ENCODE data around the gene POLR2L. TPM values are rescaled to one million over a fixed set of nuclear protein-coding genes. Genes with fewer than 3 reads are reported as not detected.
A peak's percentile ranks its signal among the peaks of the same experiment; 100 is the strongest.

Gene POLR2L
- total and polyA plus RNA-seq, 9 donors = 4.9 to 89.3 (median 62.7) TPM

DNA sequence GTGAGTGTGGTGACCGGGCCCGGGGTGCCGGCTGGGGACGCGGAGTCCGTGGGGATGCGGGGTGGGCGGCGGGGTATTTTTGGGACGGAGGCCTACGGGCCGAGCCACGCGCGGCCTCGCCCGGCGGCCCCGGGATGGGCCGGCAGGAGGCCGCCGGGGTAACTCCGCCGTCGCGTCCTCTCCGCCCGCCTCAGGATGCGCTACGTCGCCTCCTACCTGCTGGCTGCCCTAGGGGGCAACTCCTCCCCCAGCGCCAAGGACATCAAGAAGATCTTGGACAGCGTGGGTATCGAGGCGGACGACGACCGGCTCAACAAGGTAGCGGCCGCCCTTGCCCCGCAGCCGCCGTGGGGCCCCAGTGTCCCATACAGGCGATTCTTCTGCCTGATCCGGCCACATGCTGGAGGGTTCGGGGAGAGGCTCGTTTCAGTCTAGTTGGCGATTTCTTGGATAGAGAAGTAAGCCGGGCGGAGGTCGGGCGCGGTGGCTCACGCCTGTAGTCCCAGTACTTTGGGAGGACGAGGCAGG is 32.2 kb downstream of the POLR2L start:
- 0% methylated on average over 45 to 55 of the region's 55 CpGs for WGBS, 3 donors
- H3K4me3 ChIP-seq = peak overlapping the region; percentile 83
- DNase-seq = no peak
- peak overlapping the region; percentile 92 to 95 for H3K27ac ChIP-seq
- TF ChIP-seq POLR2A (IDR thresholded peaks at IDR 0.05) (no peak), EP300 (IDR thresholded peaks at IDR 0.05) (no peak)
- TF ChIP-seq, protein P1, sequence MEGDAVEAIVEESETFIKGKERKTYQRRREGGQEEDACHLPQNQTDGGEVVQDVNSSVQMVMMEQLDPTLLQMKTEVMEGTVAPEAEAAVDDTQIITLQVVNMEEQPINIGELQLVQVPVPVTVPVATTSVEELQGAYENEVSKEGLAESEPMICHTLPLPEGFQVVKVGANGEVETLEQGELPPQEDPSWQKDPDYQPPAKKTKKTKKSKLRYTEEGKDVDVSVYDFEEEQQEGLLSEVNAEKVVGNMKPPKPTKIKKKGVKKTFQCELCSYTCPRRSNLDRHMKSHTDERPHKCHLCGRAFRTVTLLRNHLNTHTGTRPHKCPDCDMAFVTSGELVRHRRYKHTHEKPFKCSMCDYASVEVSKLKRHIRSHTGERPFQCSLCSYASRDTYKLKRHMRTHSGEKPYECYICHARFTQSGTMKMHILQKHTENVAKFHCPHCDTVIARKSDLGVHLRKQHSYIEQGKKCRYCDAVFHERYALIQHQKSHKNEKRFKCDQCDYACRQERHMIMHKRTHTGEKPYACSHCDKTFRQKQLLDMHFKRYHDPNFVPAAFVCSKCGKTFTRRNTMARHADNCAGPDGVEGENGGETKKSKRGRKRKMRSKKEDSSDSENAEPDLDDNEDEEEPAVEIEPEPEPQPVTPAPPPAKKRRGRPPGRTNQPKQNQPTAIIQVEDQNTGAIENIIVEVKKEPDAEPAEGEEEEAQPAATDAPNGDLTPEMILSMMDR (IDR thresholded peaks at IDR 0.05) = no peak
- H3K36me3 ChIP-seq = no peaks in the 10 kb centered on the region
- H3K27me3 ChIP-seq = no peaks in the 10 kb centered on the region
- no peaks in the 10 kb centered on the region for H3K9me3 ChIP-seq
- H3K4me1 ChIP-seq (ENCODE audit: insufficient read depth) = peaks cover 11% of the 10 kb centered on the region
- intact Hi-C loops (cut with DNase I) = no loop called here

DNA sequence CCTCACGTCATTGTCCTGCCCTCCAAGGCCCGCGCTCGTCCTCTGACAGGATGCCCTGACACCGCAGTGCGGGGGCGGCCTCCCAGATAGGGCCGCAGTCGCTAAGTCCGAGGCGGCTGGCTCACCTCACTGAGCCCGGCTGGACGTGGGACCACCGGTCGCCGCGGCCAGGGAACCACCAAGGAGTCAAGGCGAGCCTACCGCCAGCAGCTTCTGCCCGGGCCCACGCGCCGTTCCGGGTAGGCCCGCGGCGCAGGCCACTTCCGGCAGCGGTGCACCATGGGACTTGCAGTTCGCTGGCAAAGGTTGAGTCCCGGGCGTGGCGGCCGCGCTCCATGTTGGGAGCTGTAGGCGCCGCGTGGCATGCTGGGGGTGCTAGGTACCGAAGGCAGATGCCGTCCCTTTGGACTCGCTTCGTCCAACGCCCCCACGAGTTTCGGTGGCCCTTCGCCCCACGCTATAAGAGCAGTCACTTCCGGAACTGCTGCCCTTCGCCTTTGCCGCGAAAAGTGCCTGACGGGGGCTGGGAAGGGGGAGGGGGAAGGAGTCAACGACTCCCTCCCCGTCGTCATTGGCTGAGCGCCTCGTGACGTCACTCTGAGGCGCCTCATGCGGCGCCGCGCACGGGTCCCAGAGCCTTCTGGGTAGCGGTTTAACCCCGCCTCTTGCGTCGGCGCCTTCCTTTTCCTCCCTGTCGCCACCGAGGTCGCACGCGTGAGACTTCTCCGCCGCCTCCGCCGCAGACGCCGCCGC is 32.9 kb downstream of the POLR2L start, which contains the start of gene RPLP2:
Gene RPLP2 (plus strand): TSS at position 681 of the 753 bp plus-strand sequence. CDS start 268 bp downstream, outside the sequence.
- no peaks in the 10 kb centered on the region for H3K9me3 ChIP-seq
- peaks cover 12% of the 10 kb centered on the region for H3K4me1 ChIP-seq (ENCODE audit: insufficient read depth)
- no peaks in the 10 kb centered on the region for H3K36me3 ChIP-seq
- intact Hi-C loops (cut with DNase I) = loop anchor here in 1 of 4 donors (5.0 kb wide), 1 partner anchor 33 kb away; the partner anchor contains the start of genes POLR2L and TSPAN4
- H3K27ac ChIP-seq = peak within 1 kb of the TSS; percentile 92 to 95
- peak; percentile 98 to 99 (median 99) for DNase-seq
- WGBS, 3 donors = 0 to 1% (median 0%) methylated on average over 65 to 81 of the region's 81 CpGs
- TF ChIP-seq POLR2A (IDR thresholded peaks at IDR 0.05) (peak; percentile 97), EP300 (IDR thresholded peaks at IDR 0.05) (peak; percentile 34)
- TF ChIP-seq, protein P1 (IDR thresholded peaks at IDR 0.05) = peak in 2 of 3 donors; percentile 19 to 37
- no peaks in the 10 kb centered on the region for H3K27me3 ChIP-seq
- peak within 1 kb of the TSS; percentile 83 for H3K4me3 ChIP-seq

DNA sequence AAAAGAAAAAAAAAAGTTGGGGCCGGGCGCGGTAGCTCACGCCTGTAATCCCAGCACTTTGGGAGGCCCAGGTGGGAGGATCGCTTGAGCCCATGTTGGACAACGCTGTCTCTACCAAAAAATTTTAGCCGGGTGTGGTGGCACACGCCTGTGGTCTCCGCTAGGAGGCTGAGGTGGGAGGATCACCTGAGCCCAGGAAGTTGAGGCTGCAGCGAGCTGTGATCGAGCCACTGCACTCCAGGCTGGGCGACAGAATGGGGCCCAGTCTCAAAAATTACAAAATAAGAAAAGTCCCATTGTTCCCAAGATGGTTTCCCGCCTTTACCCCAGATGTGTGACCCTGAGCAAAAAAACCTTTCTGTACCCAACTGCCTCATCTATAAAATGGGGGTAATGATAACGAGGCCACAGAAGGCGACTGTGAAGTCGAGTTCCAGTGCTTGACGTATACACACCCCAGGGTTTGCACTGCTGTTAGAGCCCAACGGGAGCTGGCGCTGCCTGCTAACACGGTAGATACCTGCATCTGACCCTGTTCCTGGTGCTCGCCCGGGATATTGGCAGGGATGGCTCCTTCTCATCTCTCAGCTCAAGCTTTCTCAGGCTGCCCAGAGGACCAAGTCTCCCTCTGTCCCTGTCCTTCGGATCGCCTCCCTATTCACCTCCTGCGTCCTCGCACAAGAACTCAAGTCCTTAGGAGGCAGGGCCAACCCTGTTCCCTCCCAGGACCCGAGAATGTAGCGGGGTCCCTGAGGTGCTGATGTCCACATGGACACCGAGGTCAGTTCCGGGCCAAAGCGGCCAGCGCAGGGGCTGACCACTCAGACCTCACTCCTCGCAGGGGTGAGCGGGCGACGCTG is 33.7 kb downstream of the POLR2L start:
- Histone ChIP-seq H3K27me3 (no peaks in the 10 kb centered on the region), H3K9me3 (no peaks in the 10 kb centered on the region), H3K4me1 (ENCODE audit: insufficient read depth) (peaks cover 18% of the 10 kb centered on the region), H3K36me3 (no peaks in the 10 kb centered on the region), H3K4me3 (peak overlapping the region; percentile 83), H3K27ac (peak overlapping the region; percentile 92 to 95)
- DNase-seq = no peak
- intact Hi-C loops (cut with DNase I) = loop anchor here in 1 of 4 donors (5.0 kb wide), 1 partner anchor 34 kb away; the partner anchor contains the start of genes POLR2L and TSPAN4
- TF ChIP-seq EP300 (IDR thresholded peaks at IDR 0.05) (no peak), POLR2A (IDR thresholded peaks at IDR 0.05) (no peak)
- TF ChIP-seq, protein P1 (IDR thresholded peaks at IDR 0.05) = no peak
- WGBS, 3 donors = 29 to 34% (median 31%) methylated on average over 36 of the region's 36 CpGs

DNA sequence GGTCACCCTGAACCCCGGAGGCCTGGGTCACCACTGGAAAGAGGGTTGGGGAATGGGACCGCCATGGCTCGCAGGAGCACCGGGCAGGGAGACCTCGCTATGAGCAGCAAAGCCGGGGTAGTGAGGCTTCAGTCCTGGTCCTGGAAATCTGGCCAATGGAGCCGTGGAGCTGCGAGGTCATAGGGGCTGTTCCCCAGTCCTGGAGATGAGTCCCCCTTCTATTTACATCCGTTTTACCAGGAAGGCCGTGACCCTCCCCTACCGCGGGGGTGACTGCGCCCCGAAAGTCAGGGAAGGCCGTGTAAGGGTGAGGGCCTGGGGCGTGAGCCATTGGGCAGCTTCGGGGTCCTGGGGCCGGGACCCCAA is 37.7 kb downstream of the POLR2L start:
- WGBS, 3 donors = 2 to 7% (median 3%) methylated on average over 18 of the region's 18 CpGs
- no peaks in the 10 kb centered on the region for H3K36me3 ChIP-seq
- H3K27ac ChIP-seq = peak overlapping the region; percentile 80 to 85
- DNase-seq = no peak
- intact Hi-C loops (cut with DNase I) = no loop called here
- peaks cover 12% of the 10 kb centered on the region for H3K4me1 ChIP-seq (ENCODE audit: insufficient read depth)
- H3K27me3 ChIP-seq = no peaks in the 10 kb centered on the region
- no peaks in the 10 kb centered on the region for H3K9me3 ChIP-seq
- TF ChIP-seq POLR2A (IDR thresholded peaks at IDR 0.05) (no peak), EP300 (IDR thresholded peaks at IDR 0.05) (no peak)
- TF ChIP-seq, protein P1 (IDR thresholded peaks at IDR 0.05) = no peak
- peak overlapping the region; percentile 50 for H3K4me3 ChIP-seq

All from ovary (tissue), 9 donors.